ENCODE results near the gene HGD. TPM values are rescaled to one million over a fixed set of nuclear protein-coding genes. Genes with fewer than 3 reads are reported as not detected.
"Not testable (repeated sequence)": the region's sequence is repeated elsewhere in the genome, so short reads cannot be mapped to it uniquely, and the experiment has no call there.

The HGD gene
- total and polyA plus RNA-seq, 2 donors (not counting 1 experiment from before 2014, with no cell fraction given), result 0.75 to 0.91 TPM

DNA sequence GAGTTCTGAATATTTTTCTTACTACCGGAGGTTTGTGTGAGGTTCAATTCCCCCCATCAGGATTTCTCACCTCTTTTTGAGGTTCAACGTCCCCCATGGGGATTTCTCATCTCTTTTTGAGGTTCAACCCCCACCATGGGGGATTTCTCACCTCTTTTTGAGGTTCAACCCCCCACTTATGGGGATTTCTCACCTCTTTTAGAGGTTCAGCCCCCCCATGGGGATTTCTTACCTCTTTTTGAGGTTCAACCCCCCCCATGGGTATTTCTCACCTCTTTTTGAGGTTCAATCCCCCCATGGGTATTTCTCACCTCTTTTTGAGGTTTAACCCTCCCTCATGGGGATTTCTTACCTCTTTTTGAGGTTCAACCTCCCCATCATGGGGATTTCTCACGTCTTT lies 59.6 kb downstream of the HGD start:
- ChIA-PET CTCF (interaction anchor here (1.1 kb wide), 1 partner anchor 172 kb away, joined by 4 read pairs; no protein-coding TSS in a partner anchor), POLR2A (no interaction called here)
- no peak overlapping the region for H3K27ac ChIP-seq (ENCODE audit: low read length in 2 of 2)
- no peak for DNase-seq
- Mint-ChIP-seq H3K27me3 (peaks cover 12% of the 10 kb centered on the region), H3K4me3 (no peak overlapping the region), H3K27ac (no peak overlapping the region), H3K4me1 (no peaks in the 10 kb centered on the region), H3K9me3 (ENCODE audit: insufficient read depth) (peaks cover 11% of the 10 kb centered on the region)
- H3K9ac ChIP-seq (ENCODE audit: low read length), result no peak overlapping the region
- ATAC-seq (ENCODE audit: low read depth), result no peak
- no peaks in the 10 kb centered on the region for H4K20me1 ChIP-seq (ENCODE audit: control insufficient read depth, insufficient read depth, low read length, poor library complexity, severe bottlenecking)
- no peaks in the 10 kb centered on the region for H3K79me2 ChIP-seq (ENCODE audit: control insufficient read depth, insufficient read depth, low read length)
- no peak for TF ChIP-seq EZH2 (IDR thresholded peaks at IDR 0.05; ENCODE audit: borderline replicate concordance, insufficient read depth, low read depth, low read length, poor library complexity, severe bottlenecking)
- TF ChIP-seq, protein P1, sequence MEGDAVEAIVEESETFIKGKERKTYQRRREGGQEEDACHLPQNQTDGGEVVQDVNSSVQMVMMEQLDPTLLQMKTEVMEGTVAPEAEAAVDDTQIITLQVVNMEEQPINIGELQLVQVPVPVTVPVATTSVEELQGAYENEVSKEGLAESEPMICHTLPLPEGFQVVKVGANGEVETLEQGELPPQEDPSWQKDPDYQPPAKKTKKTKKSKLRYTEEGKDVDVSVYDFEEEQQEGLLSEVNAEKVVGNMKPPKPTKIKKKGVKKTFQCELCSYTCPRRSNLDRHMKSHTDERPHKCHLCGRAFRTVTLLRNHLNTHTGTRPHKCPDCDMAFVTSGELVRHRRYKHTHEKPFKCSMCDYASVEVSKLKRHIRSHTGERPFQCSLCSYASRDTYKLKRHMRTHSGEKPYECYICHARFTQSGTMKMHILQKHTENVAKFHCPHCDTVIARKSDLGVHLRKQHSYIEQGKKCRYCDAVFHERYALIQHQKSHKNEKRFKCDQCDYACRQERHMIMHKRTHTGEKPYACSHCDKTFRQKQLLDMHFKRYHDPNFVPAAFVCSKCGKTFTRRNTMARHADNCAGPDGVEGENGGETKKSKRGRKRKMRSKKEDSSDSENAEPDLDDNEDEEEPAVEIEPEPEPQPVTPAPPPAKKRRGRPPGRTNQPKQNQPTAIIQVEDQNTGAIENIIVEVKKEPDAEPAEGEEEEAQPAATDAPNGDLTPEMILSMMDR (IDR thresholded peaks at IDR 0.05), result no peak
- no peak overlapping the region for H3K4me3 ChIP-seq (ENCODE audit: control extremely low read depth in 1 of 5, extremely low read depth in 1 of 5, insufficient read depth in 1 of 5, low read depth in 2 of 5, low read length in 4 of 5)
- peaks cover 0 to 3% (median 0%) of the 10 kb centered on the region in 4 experiments for H3K27me3 ChIP-seq (replicated peaks in 1 of 4; ENCODE audit: control extremely low read depth in 1 of 4, control insufficient read depth in 3 of 4, insufficient read depth in 4 of 4, low read length in 3 of 4)
- intact Hi-C loops (cut with micrococcal nuclease), result no loop called here
- 75% methylated on average over 1 of the region's 3 CpGs for WGBS (ENCODE audit: insufficient coverage)
- H3K4me2 ChIP-seq (replicated peaks; ENCODE audit: low read depth, low read length, poor library complexity, severe bottlenecking), result no peak overlapping the region
- no peaks in the 10 kb centered on the region for H3K4me1 ChIP-seq (ENCODE audit: control insufficient read depth in 2 of 2, insufficient read depth in 2 of 2, low read length in 2 of 2)
- H3K9me3 ChIP-seq (ENCODE audit: control extremely low read depth in 1 of 3, control insufficient read depth in 2 of 3, insufficient read depth in 1 of 3, low read length in 2 of 3), result peaks cover 0 to 24% (median 22%) of the 10 kb centered on the region in 3 donors
- H2AFZ ChIP-seq (ENCODE audit: insufficient read depth, low read depth, low read length, poor library complexity, severe bottlenecking), result no peak overlapping the region
- H3K36me3 ChIP-seq (replicated peaks in 1 of 2; ENCODE audit: control extremely low read depth in 1 of 2, control insufficient read depth in 1 of 2, extremely low read depth in 1 of 2, insufficient read depth in 2 of 2, low read length in 1 of 2), result no peaks in the 10 kb centered on the region

DNA sequence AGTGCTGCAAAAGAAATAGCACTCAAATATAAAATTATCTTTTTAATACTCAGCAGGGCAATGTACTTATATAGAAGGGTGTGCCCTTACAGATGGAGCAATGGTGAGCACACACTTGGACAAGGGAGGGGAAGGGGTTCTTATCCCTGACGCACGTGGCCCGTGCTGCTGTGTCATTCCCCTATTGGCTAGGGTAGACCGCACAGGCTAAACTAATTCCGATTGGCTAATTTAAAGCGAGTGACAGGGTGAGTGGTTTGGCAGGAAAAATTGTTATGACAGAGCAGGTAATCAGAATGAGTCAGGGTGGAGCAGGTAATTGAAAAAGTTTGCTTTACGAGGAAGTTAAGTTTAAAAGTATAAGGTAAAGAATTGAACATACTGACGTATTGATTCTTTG lies 65.3 kb downstream of the HGD start:
- H3K4me2 ChIP-seq (replicated peaks; ENCODE audit: low read depth, low read length, poor library complexity, severe bottlenecking); intact Hi-C loops (cut with micrococcal nuclease); H3K27ac ChIP-seq (ENCODE audit: low read length in 2 of 2); H3K36me3 ChIP-seq (replicated peaks in 1 of 2; ENCODE audit: control extremely low read depth in 1 of 2, control insufficient read depth in 1 of 2, extremely low read depth in 1 of 2, insufficient read depth in 2 of 2, low read length in 1 of 2); DNase-seq; POLR2A ChIA-PET; H3K27me3 ChIP-seq (replicated peaks in 1 of 4; ENCODE audit: control extremely low read depth in 1 of 4, control insufficient read depth in 3 of 4, insufficient read depth in 4 of 4, low read length in 3 of 4); CTCF ChIA-PET; H3K9me3 ChIP-seq (ENCODE audit: control extremely low read depth in 1 of 3, control insufficient read depth in 2 of 3, insufficient read depth in 1 of 3, low read length in 2 of 3); H3K9me3 Mint-ChIP-seq (ENCODE audit: insufficient read depth); H4K20me1 ChIP-seq (ENCODE audit: control insufficient read depth, insufficient read depth, low read length, poor library complexity, severe bottlenecking); H3K27me3 Mint-ChIP-seq; H3K9ac ChIP-seq (ENCODE audit: low read length); H3K4me3 Mint-ChIP-seq; H3K79me2 ChIP-seq (ENCODE audit: control insufficient read depth, insufficient read depth, low read length); ATAC-seq (ENCODE audit: low read depth); H3K4me3 ChIP-seq (ENCODE audit: control extremely low read depth in 1 of 5, extremely low read depth in 1 of 5, insufficient read depth in 1 of 5, low read depth in 2 of 5, low read length in 4 of 5); H3K4me1 ChIP-seq (ENCODE audit: control insufficient read depth in 2 of 2, insufficient read depth in 2 of 2, low read length in 2 of 2); H3K27ac Mint-ChIP-seq; H2AFZ ChIP-seq (ENCODE audit: insufficient read depth, low read depth, low read length, poor library complexity, severe bottlenecking); H3K4me1 Mint-ChIP-seq: not testable (repeated sequence)
- 98% methylated on average over 6 of the region's 8 CpGs for WGBS (ENCODE audit: insufficient coverage)

Measured in B cell (primary cell).